Coronary artery (tissue), 2 donors: ENCODE results near the gene CALML4.

Experiments
- DNase-seq: peaks from one replicate; pipeline ENCODE4 v3.0.0-alpha.2; 2017; ENCODE audit warnings: low spot score
- H3K27ac ChIP-seq, 2 donors: fragments of 200-600 bp; sonication (generic); one replicate each; pipeline ENCODE4 v1.5.1; 2016 to 2019
- H3K4me3 ChIP-seq: fragments of 200-600 bp; sonication (generic); 2 replicates; pipeline ENCODE4 v1.5.1; 2016; ENCODE audit warnings: mild to moderate bottlenecking, moderate library complexity
- CTCF ChIP-seq: fragments of 200-600 bp; sonication (generic); IDR thresholded peaks from one replicate; pipeline ENCODE4 v1.5.1; 2019; ENCODE audit warnings: antibody characterized with exemption

CALML4 gene

GRCh38 chr15:68195336-68196112 lies 9.6 kb downstream of the CALML4 start:
- DNase-seq = peak; percentile 35
- H3K27ac ChIP-seq = no peak overlapping the region
- TF ChIP-seq CTCF = no peak

GRCh38 chr15:68192804-68193486 lies 12.2 kb downstream of the CALML4 start:
- no peak overlapping the region for H3K4me3 ChIP-seq
- TF ChIP-seq CTCF = no peak
- DNase-seq = peak; percentile 22
- H3K27ac ChIP-seq = no peak overlapping the region

More at GRCh38 chr15:68195336-68196112, 9.6 kb downstream of the CALML4 start:
- H3K4me3 ChIP-seq = no peak overlapping the region

GRCh38 chr15:68192117-68192516 lies 13.0 kb downstream of the CALML4 start:
- Histone ChIP-seq H3K27ac (no peak overlapping the region), H3K4me3 (no peak overlapping the region)
- TF ChIP-seq CTCF = no peak
- DNase-seq = no peak

DNA sequence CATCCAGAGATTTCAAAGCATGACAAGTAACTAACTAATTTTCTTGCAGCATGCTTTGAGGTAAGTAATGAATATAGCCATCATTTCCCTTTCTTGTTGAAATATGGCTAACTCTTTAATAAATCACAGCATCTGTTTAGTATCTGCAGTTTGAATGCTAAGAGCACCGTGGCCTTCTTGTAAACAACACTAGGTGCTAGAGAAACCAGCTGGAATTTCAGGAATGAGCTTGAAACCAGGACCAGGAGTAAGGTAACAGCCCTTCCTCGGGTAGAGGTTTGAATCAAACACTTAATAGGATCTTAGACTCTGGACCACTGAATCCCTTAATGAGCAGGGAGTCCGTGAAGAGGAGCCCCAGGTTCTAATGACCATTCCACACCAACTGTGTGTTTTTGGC lies 13.6 kb downstream of the CALML4 start:
- TF ChIP-seq CTCF = no peak
- no peak for DNase-seq

GRCh38 chr15:68190048-68190447 lies 15.1 kb downstream of the CALML4 start:
- no peak overlapping the region for H3K27ac ChIP-seq
- H3K4me3 ChIP-seq = no peak overlapping the region
- no peak for TF ChIP-seq CTCF
- DNase-seq = no peak

More for the DNA sequence above, 13.6 kb downstream of the CALML4 start:
- H3K27ac ChIP-seq = no peak overlapping the region
- H3K4me3 ChIP-seq = no peak overlapping the region

DNA sequence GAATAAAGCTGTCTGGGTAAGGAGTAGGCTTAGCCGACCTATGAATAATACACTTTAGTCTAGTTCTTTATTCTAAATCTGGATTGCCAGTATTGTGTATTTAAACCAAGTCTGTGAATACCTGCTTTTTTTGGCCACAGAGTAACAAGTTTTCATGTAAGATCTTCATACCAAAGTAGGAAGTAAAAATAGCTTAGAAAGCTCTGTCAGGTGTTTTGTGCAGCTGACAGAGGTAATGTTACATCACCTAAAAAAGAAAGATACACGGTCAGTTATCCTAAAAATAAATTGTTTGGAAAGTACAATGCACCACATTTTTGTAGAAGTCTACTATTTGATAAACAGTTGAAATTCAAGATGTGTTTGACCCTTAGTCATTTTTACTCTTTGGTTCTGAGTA lies 16.5 kb downstream of the CALML4 start:
- DNase-seq = no peak
- no peak for TF ChIP-seq CTCF
- H3K4me3 ChIP-seq = no peak overlapping the region
- peak overlapping the region; percentile 58 to 61 for H3K27ac ChIP-seq

- Histone ChIP-seq H3K27ac (peak overlapping the region; percentile 58 to 78), H3K4me3 (no peak overlapping the region)
- no peak for DNase-seq
- no peak for TF ChIP-seq CTCF
These were observed 17.6 kb downstream of the CALML4 start for GRCh38 chr15:68187559-68187958.
